K562 (cell line): ENCODE measurements around the gene NBEA. TPM values are rescaled to one million over a fixed set of nuclear protein-coding genes. Genes with fewer than 3 reads are reported as not detected.

Experiments used
- ATAC-seq: fragments of 200-7000 bp; cut with Tn5 transposase; 3 replicates; pipeline ENCODE4 v1.9.1; 2020; ENCODE audit warnings: moderate library complexity
- BruUV-seq: library from RNA; stranded (reverse); fragments of 400-500 nt; replicated peaks from 2 replicates; lab custom pipeline; 2021; lab: Mats Ljungman, UMichigan
- CTCF ChIA-PET: fragments of 300-600 bp; formaldehyde crosslinking; extraction: SDS; loops from one replicate; lab custom pipeline; 2021; ENCODE audit warnings: low intra/inter-chr PET ratio; lab: Yijun Ruan, JAX
- POLR2A ChIA-PET: fragments of 300-600, 350-650 bp; sonication (Branson Sonifier 250); formaldehyde crosslinking; extraction: SDS; loops from one replicate; lab custom pipeline; 2021; ENCODE audit warnings: antibody characterized with exemption, inconsistent platforms; lab: Yijun Ruan, JAX
- DNase-seq, 4 experiments: peaks; one replicate each; pipeline versions ENCODE4 v3.0.0 to v3.0.0-alpha.2; 2011 to 2018; ENCODE audit warnings: low spot score in 3 of 4, mixed read lengths in 3 of 4; ENCODE audit errors: extremely low read depth in 1 of 4
- FAIRE-seq: peaks from 2 replicates; lab custom pipeline; 2011; peaks lifted over from hg19 to GRCh38; lab: Jason Lieb, UNC
- H2AFZ ChIP-seq: 2 replicates; pipeline ENCODE4 v1.6.0; 2011; ENCODE audit warnings: low read depth, low read length, control low read depth, inconsistent platforms
- H3K27ac ChIP-seq: fragments of 200-600 bp; 3 replicates; pipeline ENCODE4 v1.8.0; 2011; ENCODE audit warnings: low read depth, mild to moderate bottlenecking, control low read depth, inconsistent platforms, low read length, moderate library complexity, mixed read lengths; ENCODE audit errors: extremely low read depth
- H3K27me3 ChIP-seq, 2 experiments: fragments of 300-600 bp in 1 of 2; 2 replicates in 1 of 2; 3 replicates in 1 of 2; pipeline versions ENCODE4 v1.6.0 to v1.8.0; 2011; ENCODE audit warnings: inconsistent platforms in 2 of 2, low read length in 2 of 2, mild to moderate bottlenecking in 1 of 2, mixed read lengths in 1 of 2, moderate library complexity in 1 of 2; ENCODE audit not compliant: control insufficient read depth in 2 of 2, insufficient read depth in 2 of 2
- H3K36me3 ChIP-seq: fragments of 300-600 bp; 3 replicates; pipeline ENCODE4 v1.8.0; 2011; ENCODE audit warnings: mild to moderate bottlenecking, low read length, inconsistent platforms; ENCODE audit not compliant: control insufficient read depth, insufficient read depth
- H3K4me1 ChIP-seq, 2 experiments: fragments of 200-600 bp in 1 of 2; replicated peaks in 1 of 2; 2 replicates in 1 of 2; 3 replicates in 1 of 2; pipeline versions ENCODE4 v1.5.1 to v1.8.0; 2011; ENCODE audit warnings: inconsistent platforms in 2 of 2, low read length in 2 of 2, mild to moderate bottlenecking in 1 of 2, mixed read lengths in 1 of 2, moderate library complexity in 1 of 2; ENCODE audit not compliant: control insufficient read depth in 2 of 2, insufficient read depth in 2 of 2
- H3K4me2 ChIP-seq: 2 replicates; pipeline ENCODE4 v1.6.1; 2011; ENCODE audit warnings: low read length, control low read depth, inconsistent platforms, mixed read lengths; ENCODE audit not compliant: insufficient read depth
- H3K4me3 ChIP-seq: fragments of 200-600 bp; sonication (generic), shearing (Covaris generic); 2 replicates; pipeline ENCODE4 v1.5.1; 2016; ENCODE audit warnings: control low read depth, inconsistent platforms
- H3K79me2 ChIP-seq: fragments of 200-600 bp; 3 replicates; pipeline ENCODE4 v1.8.0; 2011; ENCODE audit warnings: low read length, inconsistent platforms; ENCODE audit not compliant: control insufficient read depth, insufficient read depth
- H3K9ac ChIP-seq, 2 experiments: 2 replicates each; pipeline versions ENCODE4 v1.6.0 to v1.6.1; 2011; ENCODE audit warnings: low read depth in 2 of 2, low read length in 2 of 2, control low read depth in 1 of 2, inconsistent platforms in 1 of 2, mild to moderate bottlenecking in 1 of 2, mixed read lengths in 1 of 2; ENCODE audit not compliant: insufficient read depth in 1 of 2
- H3K9me1 ChIP-seq: one replicate; pipeline ENCODE4 v1.6.0; 2011; ENCODE audit warnings: inconsistent platforms, mild to moderate bottlenecking, low read length, moderate library complexity; ENCODE audit not compliant: control insufficient read depth, insufficient read depth
- H3K9me3 ChIP-seq: replicated peaks from 2 replicates; pipeline ENCODE4 v1.5.1; 2011; ENCODE audit warnings: low read depth, low read length, inconsistent platforms; ENCODE audit not compliant: control insufficient read depth, insufficient read depth
- H4K20me1 ChIP-seq: replicated peaks from 2 replicates; pipeline ENCODE4 v1.6.1; 2011; ENCODE audit warnings: low read length, inconsistent platforms, mixed read lengths; ENCODE audit not compliant: control insufficient read depth, insufficient read depth
- ETV1 ChIP-seq: fragments of 450-650 bp; conservative IDR thresholded peaks from 2 replicates; pipeline ENCODE4 v1.6.1; 2016; ENCODE audit warnings: missing genetic modification characterization, control low read depth, low read depth, missing compliant biosample characterization
- HCFC1 ChIP-seq: IDR thresholded peaks from 2 replicates; pipeline ENCODE4 v1.6.1; 2012; ENCODE audit warnings: low read depth, low read length, improper control_type of control experiment
- KLF10 ChIP-seq: fragments of 250-450 bp; sonication (Bioruptor Pico); IDR thresholded peaks from 2 replicates; pipeline ENCODE4 v1.6.1; 2021; ENCODE audit warnings: matching md5 sums
- STAG1 ChIP-seq: sonication (generic); formaldehyde crosslinking; IDR thresholded peaks from 2 replicates; pipeline ENCODE4 v1.5.0; 2020; ENCODE audit warnings: missing genetic modification reagents, borderline replicate concordance
- STAT5B ChIP-seq: fragments of 250-450 bp; sonication (Bioruptor Pico); IDR thresholded peaks from 2 replicates; pipeline ENCODE4 v1.8.0; 2021; ENCODE audit warnings: mild to moderate bottlenecking, inconsistent platforms
- TARDBP ChIP-seq: fragments of 450-650 bp; IDR thresholded peaks from 2 replicates; pipeline ENCODE4 v1.6.1; 2016
- TRIM24 ChIP-seq, 2 experiments: fragments of 450-650 bp; IDR thresholded peaks; 2 replicates each; pipeline ENCODE4 v1.6.1; 2016
- ZNF445 ChIP-seq: fragments of 250-450 bp; sonication (Bioruptor Pico); IDR thresholded peaks from 2 replicates; pipeline ENCODE4 v1.4.0; 2020; ENCODE audit warnings: low read depth, mild to moderate bottlenecking, moderate library complexity
- ZNF76 ChIP-seq: fragments of 250-450 bp; sonication (Bioruptor Pico); IDR thresholded peaks from 2 replicates; pipeline ENCODE4 v1.4.0; 2020; ENCODE audit warnings: mild to moderate bottlenecking, moderate library complexity, borderline replicate concordance
- ZNF79 ChIP-seq: fragments of 250-450 bp; sonication (Bioruptor Pico); IDR thresholded peaks from 2 replicates; pipeline ENCODE4 v1.4.0; 2020; ENCODE audit warnings: low read depth, mild to moderate bottlenecking, moderate library complexity
- WGBS: fragments of 100-300 bp; shearing (Covaris generic); methylation state at CpG from one replicate; pipeline ENCODE4 v1.1.6; 2016; ENCODE audit warnings: low coverage, mixed read lengths; ENCODE audit not compliant: insufficient coverage; ENCODE audit errors: missing lambda C conversion rate; 5-methylcytosine and 5-hydroxymethylcytosine counted together
- in situ Hi-C: fragments of 300-500 bp; cut with MboI; formaldehyde crosslinking; loops from 4 replicates; pipeline ENCODE4 v1.15.0; 2018; ENCODE audit warnings: inconsistent platforms, mixed read lengths
- intact Hi-C: fragments of 100-400 bp; cut with micrococcal nuclease; formaldehyde crosslinking; loops from 2 replicates; pipeline ENCODE4 v1.14.2; 2022
- polyA plus RNA-seq, 8 experiments: library from polyadenylated mRNA; depleted of rRNA in 4 of 8; stranded (reverse) in 5 of 8; unstranded in 3 of 8; fragments of >200 nt; fragmentation: Nextera tagmentation in 2 of 8; fragmentation: Illumina TruSeq in 1 of 8; extraction: Ambion mirVana in 2 of 8; extraction: Trizol in 1 of 8; gene quantifications; 2 replicates each; pipeline versions ENCODE4 v1.2.1 to v1.2.3, GENCODE V29; 2011 to 2014; ENCODE audit warnings: inconsistent platforms in 1 of 8, missing spikeins in 1 of 8
- total RNA-seq, 7 experiments: library from RNA; depleted of rRNA in 6 of 7; stranded (reverse); fragments of >200 nt in 6 of 7; fragmentation: Illumina TruSeq in 2 of 7; extraction: Trizol in 2 of 7; gene quantifications; 2 replicates each; pipeline versions ENCODE4 v1.2.1 to v1.2.3, GENCODE V29; 2011 to 2021; ENCODE audit warnings: low replicate concordance in 1 of 7

Gene NBEA
- total and polyA plus RNA-seq, 9 of the 15 experiments (the other 6 are each of a cell fraction or from before 2014, with no cell fraction given) = 0.03 to 0.94 (median 0.05) TPM; not detected in 2

DNA sequence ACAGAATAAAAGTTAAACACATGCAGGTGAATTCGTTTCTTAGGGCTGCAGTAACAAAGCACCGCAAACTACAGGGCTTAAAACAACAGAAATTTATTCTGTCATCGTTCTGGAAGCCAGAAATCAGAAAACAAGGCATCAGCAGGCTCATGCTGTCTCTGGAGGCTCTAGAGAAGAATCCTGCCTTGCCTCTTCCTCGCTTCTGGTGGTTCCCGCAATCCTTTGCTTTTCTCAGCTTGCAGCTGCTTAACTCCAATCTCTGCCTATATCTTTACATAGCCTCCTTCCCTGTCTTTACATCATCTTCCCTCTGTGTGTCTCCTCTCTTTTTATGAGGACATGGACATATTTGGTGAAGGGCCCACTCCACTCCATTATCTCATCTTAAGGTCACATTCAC is 6.2 kb upstream of the NBEA start:
- Histone ChIP-seq H3K79me2 (no peaks in the 10 kb centered on the region), H3K9ac (no peak overlapping the region), H3K9me3 (no peaks in the 10 kb centered on the region)
- FAIRE-seq = no peak
- 6% methylated on average over 3 of the region's 5 CpGs for WGBS
- intact Hi-C loops = no loop called here
- TF ChIP-seq STAG1 (CRISPR knock-in tag) = no peak
- TF ChIP-seq TRIM24 (IDR thresholded peaks at IDR 0.05) = no peak
- TF ChIP-seq ZNF79 = no peak
- TF ChIP-seq ZNF76 (CRISPR knock-in tag) = no peak
- no peak for TF ChIP-seq HCFC1
- TF ChIP-seq STAT5B (CRISPR knock-in tag) = no peak
- TF ChIP-seq ETV1 (tag) = no peak
- TF ChIP-seq ZNF445 (CRISPR knock-in tag) = no peak
- TF ChIP-seq TARDBP = no peak
- TF ChIP-seq KLF10 (CRISPR knock-in tag) = no peak
- TF ChIP-seq, all 486 proteins: peak for 0
- H3K27me3 ChIP-seq = no peaks in the 10 kb centered on the region
- H3K4me2 ChIP-seq = no peak overlapping the region
- no peaks in the 10 kb centered on the region for H3K9me1 ChIP-seq
- BruUV-seq = no TSS peak
- H4K20me1 ChIP-seq = no peaks in the 10 kb centered on the region
- DNase-seq (no peak), ATAC-seq (no peak)
- no peaks in the 10 kb centered on the region for H3K36me3 ChIP-seq
- no peak overlapping the region for H3K4me3 ChIP-seq
- in situ Hi-C loops = no loop called here
- no peaks in the 10 kb centered on the region for H3K4me1 ChIP-seq
- no peak overlapping the region for H3K27ac ChIP-seq
- no peak overlapping the region for H2AFZ ChIP-seq
- CTCF ChIA-PET = no interaction called here
- POLR2A ChIA-PET = no interaction called here
